Stimulated activated CD4-positive, alpha-beta T cell treated with anti-CD3 and anti-CD28 coated beads, Interleukin-1b, Interleukin-23, amount 100 ng/mL, for 48 hours (primary cell): ENCODE data around the gene PAX2.

Experiments used
- DNase-seq: peaks from one replicate; pipeline ENCODE4 v3.0.0-alpha.2; 2020

The PAX2 gene

DNA sequence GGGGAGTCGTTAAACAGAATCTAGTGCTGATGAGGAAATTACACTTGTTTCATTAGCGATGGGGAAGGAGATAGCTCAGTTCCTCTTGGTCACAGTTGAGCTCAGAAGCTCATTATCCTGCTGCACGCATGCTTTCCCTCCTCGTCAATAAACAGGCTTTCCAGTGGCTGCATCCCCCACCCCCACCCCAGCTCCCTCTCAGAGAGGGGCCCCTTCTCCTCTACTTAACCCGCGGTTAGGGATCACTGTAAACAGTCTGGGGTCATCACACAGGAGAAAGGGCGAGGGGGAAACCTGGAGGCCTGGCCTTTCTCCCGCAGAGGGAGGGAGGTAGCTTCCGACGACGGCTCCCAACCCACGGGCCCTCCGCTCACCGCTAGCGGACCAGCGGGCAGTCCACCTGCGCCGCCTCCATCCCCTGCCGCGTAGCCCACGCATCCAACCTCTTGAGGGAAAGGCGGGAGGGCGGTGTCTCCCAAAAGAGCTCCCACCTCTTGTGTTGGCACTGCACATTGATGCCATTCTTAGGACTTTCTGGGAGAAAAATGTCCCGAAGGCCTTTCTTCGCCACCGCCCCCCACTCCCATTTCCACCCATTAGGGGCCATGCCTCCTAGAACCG is 80.8 kb downstream of the PAX2 start:
- DNase-seq, result no peak

DNA sequence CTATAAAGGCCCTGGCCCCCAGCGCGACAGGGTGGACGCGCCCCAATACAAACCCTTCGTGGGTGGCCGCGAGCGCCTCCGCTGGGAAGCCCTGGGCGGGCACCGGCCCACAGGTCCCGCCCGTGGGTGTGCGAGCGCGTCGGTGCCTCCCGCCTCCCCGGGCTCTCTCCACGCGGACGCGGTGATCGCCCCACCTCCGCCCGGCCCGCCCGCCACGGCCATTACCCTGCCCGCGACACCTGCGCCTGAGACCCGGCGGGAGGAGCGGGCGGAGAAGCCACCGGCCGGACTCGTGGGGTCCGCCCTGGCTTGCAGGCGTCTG is 81.2 kb downstream of the PAX2 start:
- DNase-seq, result no peak

DNA sequence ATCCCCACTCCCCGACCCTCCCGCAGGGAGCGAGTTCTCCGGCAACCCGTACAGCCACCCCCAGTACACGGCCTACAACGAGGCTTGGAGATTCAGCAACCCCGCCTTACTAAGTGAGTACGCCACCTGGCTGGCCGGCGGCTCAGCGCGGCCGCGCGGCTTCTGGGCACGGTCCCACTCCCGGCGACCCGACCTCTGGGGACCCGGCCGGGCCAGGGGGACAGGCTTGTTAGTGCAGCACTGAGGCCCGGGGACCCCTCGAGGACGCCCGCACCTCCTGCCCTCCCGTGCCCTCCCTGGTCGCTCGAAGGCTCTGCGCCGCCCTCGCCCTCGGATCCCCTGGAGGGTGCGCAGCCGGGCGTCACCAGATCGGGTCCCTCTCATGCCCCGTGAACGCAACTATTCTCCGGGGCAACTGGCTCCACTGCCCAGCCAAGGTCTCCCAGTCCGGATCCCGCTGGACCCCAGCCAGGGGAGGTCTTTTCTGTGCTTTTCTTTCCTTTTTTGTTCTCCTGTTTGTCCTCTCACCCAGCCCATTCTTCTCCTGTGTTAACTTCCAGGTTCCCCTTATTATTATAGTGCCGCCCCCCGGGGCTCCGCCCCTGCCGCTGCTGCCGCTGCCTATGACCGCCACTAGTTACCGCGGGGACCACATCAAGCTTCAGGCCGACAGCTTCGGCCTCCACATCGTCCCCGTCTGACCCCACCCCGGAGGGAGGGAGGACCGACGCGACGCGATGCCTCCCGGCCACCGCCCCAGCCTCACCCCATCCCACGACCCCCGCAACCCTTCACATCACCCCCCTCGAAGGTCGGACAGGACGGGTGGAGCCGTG is 81.8 kb downstream of the PAX2 start:
- no peak for DNase-seq

DNA sequence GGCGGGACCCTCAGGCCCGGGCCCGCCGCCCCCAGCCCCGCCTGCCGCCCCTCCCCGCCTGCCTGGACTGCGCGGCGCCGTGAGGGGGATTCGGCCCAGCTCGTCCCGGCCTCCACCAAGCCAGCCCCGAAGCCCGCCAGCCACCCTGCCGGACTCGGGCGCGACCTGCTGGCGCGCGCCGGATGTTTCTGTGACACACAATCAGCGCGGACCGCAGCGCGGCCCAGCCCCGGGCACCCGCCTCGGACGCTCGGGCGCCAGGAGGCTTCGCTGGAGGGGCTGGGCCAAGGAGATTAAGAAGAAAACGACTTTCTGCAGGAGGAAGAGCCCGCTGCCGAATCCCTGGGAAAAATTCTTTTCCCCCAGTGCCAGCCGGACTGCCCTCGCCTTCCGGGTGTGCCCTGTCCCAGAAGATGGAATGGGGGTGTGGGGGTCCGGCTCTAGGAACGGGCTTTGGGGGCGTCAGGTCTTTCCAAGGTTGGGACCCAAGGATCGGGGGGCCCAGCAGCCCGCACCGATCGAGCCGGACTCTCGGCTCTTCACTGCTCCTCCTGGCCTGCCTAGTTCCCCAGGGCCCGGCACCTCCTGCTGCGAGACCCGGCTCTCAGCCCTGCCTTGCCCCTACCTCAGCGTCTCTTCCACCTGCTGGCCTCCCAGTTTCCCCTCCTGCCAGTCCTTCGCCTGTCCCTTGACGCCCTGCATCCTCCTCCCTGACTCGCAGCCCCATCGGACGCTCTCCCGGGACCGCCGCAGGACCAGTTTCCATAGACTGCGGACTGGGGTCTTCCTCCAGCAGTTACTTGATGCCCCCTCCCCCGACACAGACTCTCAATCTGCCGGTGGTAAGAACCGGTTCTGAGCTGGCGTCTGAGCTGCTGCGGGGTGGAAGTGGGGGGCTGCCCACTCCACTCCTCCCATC is 82.7 kb downstream of the PAX2 start:
- no peak for DNase-seq

DNA sequence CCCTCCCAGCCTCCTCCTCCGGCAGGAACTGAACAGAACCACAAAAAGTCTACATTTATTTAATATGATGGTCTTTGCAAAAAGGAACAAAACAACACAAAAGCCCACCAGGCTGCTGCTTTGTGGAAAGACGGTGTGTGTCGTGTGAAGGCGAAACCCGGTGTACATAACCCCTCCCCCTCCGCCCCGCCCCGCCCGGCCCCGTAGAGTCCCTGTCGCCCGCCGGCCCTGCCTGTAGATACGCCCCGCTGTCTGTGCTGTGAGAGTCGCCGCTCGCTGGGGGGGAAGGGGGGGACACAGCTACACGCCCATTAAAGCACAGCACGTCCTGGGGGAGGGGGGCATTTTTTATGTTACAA is 83.3 kb downstream of the PAX2 start:
- DNase-seq, result no peak

DNA sequence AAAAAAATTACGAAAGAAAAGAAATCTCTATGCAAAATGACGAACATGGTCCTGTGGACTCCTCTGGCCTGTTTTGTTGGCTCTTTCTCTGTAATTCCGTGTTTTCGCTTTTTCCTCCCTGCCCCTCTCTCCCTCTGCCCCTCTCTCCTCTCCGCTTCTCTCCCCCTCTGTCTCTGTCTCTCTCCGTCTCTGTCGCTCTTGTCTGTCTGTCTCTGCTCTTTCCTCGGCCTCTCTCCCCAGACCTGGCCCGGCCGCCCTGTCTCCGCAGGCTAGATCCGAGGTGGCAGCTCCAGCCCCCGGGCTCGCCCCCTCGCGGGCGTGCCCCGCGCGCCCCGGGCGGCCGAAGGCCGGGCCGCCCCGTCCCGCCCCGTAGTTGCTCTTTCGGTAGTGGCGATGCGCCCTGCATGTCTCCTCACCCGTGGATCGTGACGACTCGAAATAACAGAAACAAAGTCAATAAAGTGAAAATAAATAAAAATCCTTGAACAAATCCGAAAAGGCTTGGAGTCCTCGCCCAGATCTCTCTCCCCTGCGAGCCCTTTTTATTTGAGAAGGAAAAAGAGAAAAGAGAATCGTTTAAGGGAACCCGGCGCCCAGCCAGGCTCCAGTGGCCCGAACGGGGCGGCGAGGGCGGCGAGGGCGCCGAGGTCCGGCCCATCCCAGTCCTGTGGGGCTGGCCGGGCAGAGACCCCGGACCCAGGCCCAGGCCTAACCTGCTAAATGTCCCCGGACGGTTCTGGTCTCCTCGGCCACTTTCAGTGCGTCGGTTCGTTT is 83.9 kb downstream of the PAX2 start:
- DNase-seq, result no peak

DNA sequence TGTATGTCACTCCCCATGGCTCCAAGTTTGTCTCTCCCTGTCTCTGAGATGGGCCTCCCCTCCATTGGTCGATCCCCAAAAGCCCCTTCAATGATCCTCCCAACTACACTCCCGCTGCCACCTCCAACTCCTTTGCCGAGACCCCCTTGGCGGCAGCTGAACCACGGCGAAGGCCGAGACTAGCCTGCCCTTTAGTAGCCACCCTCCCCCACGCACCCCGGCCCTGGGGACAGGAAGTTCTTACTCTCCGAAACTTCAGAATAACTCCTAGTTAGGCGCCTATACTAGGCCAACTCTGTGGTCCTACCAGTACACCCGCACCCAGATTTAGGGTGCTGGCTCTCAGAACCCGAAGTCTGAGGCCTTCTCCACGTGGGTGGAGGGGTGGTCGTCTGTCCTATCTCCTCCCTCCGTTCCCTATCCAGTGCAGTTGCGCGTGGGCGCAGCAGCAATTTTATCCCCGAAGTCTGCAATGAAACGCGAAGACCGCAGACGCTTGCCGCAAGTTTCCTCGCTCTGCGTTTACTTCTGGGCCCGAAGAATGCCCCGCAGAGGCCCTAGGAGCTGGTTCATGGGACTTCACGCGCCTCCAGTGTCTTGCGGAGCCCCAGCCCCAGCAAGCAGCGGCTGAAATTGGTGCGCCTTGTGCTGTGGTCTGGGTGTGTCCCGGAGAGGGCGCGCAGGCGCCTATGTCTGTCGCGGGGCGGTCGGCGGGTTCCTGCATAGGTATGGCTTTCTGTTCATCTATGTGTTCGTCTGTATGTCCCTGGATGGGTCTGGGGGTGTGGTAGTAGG is 84.7 kb downstream of the PAX2 start:
- DNase-seq, result no peak

DNA sequence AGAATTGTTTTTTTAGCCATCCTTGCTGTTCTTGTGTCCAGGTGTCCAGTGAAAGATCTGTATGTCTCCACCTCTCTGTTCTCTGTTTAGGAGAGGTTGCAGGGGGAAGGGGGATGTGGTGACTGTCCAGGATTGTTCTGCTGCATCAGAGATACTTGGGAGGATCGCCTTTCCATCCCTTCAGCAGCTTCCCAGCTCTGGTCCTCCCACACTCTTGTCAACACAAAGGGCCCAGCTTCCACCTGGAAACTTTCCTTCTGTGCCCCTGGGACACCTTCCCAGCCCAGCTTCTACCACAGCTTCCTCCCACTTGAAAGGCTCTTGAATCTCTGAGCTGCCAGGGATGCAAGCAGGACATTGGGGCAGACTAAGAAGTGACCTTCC is 85.3 kb downstream of the PAX2 start:
- no peak for DNase-seq

DNA sequence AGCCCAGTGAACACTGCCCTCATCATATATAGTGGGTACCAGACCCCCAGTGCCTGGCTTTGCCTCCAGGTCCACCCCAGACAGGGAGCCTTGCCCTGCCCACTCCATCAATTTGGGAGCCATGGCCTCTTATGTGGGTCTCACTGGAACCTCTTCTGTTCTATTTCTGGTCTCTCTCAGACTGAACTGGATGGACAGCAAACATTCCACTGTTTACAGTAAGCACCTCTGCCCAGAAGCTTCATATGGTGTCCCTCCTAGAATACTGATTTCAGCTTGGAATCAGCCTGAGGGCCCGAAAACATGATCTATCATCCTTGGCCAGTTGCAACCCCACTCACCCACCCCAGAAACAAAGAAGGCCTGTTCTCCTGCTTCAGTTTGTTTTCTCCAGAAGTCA is 86.4 kb downstream of the PAX2 start:
- no peak for DNase-seq

DNA sequence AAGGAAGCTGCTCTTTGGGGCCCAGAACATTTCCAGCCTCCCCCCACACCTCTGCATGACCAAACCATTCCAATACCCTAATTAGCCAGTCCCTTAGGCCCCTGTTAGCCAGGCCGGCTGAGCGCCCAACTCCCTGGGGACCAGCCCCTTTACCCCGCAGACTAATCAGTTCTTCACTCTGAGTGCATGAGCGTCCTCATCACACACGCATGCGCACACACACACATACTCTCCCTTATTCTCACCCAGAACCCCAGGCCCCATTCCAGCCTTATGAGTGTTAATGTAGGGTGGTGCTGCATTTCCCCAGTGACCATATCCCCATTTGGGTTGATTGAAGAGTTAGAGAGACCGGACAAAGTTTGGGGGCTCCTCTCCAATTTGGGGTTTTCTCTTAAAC is 90.4 kb downstream of the PAX2 start:
- no peak for DNase-seq

DNA sequence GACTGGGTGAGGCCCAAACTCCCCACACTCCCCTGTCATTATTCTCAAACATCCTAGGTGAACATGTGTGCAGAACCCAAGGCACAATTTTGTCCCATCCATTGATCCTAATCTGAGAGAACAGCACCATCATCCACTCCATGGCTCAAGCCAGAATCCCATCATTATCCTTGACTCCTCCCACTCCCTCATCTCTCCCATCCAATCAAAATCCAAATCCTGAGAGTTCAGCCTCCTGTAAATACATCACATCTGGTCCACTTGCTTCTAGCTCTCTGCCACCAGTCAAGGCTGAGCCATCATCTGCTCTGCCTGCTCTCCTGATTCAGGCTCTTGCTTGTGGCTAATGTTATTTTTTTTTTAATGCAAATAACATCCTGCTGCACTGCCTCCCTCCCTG is 91.5 kb downstream of the PAX2 start:
- no peak for DNase-seq

DNA sequence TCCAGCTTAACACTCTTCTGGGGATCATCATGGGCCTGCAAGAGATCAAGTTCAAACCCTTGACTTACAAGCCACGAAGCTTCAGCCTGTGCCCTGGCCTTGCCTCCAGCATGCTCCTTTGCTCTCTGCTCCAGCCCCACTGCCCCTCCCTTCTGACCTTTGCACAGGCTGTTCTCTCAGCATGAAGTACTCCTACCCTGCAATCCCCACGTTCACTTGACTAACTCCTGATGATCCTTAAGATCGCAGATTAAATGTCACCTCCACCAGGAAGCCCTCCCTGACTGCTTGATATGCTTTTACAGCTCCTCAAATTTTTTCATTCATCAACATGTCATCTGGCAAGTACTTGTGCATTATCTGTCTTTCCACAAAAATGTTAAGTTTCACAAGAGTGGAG is 91.9 kb downstream of the PAX2 start:
- DNase-seq, result no peak

DNA sequence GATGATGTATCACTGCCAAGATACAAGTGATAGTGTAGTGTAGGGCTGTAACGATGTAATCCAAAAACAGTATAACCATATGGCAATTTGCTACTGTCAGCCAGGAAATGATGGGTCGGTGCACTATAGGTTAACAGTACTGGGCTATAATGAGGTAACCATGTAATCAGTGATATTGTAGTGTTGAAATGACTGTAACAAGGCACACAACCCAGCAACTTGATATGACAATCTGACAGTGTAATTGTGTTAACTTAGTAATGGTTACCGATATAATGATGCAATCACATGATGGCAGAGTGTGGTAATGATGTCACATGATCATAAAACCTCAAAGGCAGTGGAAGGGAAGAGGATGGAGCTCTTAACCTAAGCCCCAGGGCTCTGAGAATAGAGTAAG is 93.6 kb downstream of the PAX2 start:
- DNase-seq, result no peak

DNA sequence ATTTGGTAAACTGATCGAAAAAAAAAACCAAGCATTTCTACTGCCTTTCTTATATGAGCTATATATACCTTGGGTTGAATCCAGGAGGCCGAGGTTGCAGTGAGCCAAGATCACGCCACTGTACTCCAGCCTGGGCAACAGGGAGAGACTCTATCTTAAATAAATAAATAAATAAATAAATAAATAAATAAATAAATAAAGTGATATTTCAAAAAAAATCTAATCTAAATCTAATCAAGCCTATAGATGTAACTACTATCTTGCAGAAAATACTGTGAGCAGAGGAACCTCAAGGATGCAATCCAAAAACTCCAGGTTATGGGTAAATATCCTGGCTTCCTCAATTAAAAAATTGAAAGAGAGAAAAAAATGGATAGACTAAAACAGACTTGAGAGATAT is 96.1 kb downstream of the PAX2 start:
- no peak for DNase-seq

DNA sequence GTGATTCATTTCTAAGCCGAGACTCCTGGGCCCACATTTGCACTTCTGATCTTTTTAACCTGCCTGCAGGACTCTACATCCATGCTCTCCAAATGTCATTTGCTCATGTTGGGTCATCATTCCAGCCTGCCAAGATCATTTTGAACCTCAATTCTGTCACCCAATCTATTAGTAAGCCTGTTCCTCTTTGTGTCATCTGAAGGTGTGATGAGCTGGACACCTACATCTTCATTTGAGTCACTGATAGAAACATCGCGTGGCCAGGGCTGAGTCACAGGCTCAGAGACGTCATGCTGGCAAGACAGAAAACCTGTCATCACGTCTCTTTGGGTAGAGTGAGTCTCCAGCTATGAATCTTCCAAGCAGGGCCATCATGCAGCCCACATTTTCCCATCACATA is 102.1 kb downstream of the PAX2 start:
- DNase-seq, result peak; percentile 92

DNA sequence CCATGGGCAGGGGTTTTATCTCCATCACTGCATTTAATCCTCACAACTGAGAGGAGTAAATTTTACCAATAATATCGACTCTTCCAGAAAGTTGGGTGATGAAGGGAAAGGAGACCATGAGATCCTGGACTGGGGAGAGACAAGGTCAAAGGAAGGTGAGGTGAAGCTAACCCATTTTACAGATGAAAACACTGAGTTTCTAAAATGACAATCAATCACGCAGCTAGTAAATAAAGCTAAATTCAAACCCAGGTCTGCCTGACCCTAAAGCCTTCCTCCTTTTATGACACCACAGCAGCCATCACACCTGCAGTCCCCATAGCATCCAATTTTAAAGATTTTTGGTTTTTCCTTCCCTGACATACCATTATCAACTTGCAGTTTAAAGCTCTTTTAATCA is 103.4 kb downstream of the PAX2 start:
- DNase-seq, result no peak

DNA sequence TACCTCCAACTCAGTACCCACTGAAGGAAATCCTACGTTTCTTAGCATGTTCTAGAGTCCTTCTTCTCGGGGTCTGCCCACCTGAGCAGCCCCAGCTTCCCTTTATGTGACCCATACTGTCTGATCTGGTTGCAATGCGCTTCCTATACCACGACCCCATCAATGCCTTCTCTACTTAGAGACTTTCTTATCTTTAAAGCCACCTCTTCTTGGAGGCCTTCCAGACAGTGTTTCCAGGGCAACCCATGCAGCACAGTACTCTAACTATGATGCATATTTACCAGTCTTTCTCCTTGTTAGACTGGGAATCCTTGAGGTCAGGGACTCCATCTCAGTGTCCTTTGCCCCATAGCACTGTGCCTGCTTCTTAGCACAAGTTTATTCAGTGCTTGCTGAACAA is 112.9 kb downstream of the PAX2 start:
- DNase-seq, result no peak

DNA sequence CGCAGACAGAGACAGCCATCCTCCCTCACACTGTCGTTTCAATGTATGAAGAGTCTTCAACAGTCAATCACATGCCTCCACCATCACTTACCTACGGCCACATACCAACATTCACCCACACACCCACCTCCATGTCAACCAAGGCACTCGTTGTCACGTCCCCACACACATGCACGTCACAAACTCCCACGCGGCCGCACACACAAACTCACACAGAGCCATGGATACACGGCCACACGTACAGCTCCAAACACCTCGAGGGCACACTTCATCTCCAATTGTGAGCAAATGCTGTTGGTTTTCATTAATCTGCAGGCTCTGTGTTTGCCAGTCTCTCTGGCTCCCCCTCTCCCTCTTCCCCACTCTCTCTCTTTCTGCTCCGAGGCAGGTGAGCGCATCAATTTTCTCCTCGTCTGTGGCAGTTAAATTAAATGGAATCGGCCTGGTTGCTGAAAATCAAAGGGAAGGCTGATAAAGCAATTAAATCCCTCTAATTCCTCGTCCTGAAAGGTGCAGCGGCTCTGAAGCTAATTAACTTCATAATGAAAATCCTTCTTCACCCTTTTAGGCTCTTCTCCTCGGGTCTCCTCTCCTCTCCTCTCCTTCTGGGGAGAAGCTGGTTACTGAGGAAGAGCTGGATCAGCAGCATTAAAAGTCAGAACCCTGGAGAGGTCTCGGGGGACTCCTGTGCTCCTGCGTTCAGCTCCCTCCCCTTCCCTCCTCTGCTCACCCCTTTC is 113.5 kb downstream of the PAX2 start:
- DNase-seq, result no peak

DNA sequence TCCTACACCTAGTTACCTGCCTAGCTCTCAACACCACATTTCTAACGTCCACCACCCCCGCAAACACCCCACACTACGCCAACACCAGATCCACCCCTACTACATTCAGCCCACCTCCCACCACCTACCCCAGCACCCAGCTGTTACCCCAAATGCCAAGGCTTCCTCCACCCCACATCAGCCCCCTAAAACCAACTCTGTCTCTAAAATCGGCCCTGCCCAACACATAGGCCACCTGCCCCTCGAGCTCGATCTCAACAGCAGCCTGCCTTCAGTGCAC is 114.0 kb downstream of the PAX2 start:
- DNase-seq, result no peak

DNA sequence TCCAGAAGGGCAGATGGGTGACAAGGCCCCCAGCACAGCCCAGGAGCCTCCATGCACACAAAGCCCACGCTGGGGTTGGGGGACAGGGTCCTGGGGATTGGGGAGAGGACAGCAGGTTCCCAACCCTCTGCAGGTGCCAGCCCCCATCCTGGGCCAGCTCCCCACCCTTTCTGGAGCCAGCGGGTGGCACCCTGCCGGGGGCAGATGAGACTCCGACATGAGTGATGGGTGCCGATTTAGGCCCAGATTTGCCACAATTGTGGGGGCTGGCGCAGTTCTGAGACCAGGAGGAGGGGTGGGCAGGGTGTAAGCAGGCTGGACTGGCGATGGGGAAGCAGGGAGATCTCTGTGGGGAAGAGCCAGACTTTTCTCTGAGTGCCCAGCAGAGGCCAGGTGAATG is 118.1 kb downstream of the PAX2 start:
- no peak for DNase-seq

DNA sequence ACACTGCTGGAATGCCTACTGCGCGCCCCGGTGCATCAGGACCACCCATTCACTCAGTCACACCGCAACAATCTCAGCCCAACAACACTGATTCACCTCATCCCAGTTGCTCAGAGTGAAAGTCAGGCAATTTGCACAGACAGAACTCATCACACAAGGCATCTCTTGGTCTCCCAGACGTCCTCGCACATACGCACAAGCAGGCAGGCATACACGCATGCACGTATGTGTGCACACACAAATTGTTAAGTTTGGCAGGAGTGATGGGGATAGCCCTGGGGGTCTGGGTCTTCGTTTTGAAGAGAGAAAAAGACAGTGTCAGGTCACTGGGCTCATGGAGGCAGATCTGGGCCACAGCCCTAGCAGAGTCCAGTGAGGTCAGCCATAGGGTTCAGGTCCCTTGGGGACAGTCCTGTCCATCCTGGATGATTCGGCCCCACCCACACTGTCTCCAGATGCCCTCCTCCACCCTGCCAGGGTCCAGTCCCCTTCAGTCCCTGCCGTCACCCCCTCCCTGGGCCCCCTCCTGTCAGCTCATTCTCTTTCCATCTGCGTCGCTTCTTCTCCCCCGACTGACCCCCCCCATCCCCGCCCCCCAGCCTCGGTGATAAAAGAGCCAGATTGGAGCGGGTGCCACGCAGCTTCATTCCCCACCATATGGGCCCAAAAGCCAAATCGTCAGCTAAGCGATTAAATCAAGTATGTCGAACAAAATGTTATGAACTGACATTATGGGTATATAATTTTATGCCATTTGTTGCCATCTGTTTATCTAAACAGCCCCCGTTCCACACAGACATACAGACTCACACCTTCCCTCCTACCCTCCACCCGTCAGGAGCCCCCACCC is 118.9 kb downstream of the PAX2 start:
- DNase-seq, result no peak
